Lung microvascular endothelial cell (primary cell): ENCODE measurements around the gene GK. TPM values are rescaled to one million over a fixed set of nuclear protein-coding genes. Genes with fewer than 3 reads are reported as not detected.
"Not testable (repeated sequence)": the region's sequence is repeated elsewhere in the genome, so short reads cannot be mapped to it uniquely, and the experiment has no call there.

ENCODE experiments used
- DNase-seq, 2 donors: peaks; one replicate each; pipeline versions ENCODE4 v3.0.0 to v3.0.0-alpha.2; 2010; ENCODE audit warnings: low read depth in 2 of 2
- total RNA-seq: library from RNA; depleted of rRNA; stranded (reverse); fragments of >200 nt; gene quantifications from 2 replicates; pipeline ENCODE4 v1.2.1, GENCODE V29; 2014

The GK gene
- total RNA-seq, result 3.9 and 4.0 TPM in 2 replicates

GRCh38 chrX:30653415-30654131 is at the start of gene GK:
Gene GK (plus strand): TSS chrX:30653423. CDS start chrX:30653538, 115 bp downstream.
- DNase-seq, result peak; percentile 3 to 26

- no peak for DNase-seq
These were observed 46.1 kb upstream of the GK start for GRCh38 chrX:30607155-30607554.

- no peak for DNase-seq
These were observed 43.2 kb upstream of the GK start for GRCh38 chrX:30610026-30610425.

- no peak for DNase-seq
These were observed 41.0 kb upstream of the GK start for GRCh38 chrX:30612250-30612655.

GRCh38 chrX:30613721-30614120 is 39.5 kb upstream of the GK start:
- no peak for DNase-seq

GRCh38 chrX:30615229-30615628 is 38.0 kb upstream of the GK start:
- DNase-seq, result peak in 1 of 2 donors; percentile 7

GRCh38 chrX:30618160-30618765 is 35.0 kb upstream of the GK start:
- no peak for DNase-seq

- DNase-seq, result no peak
These were observed 33.1 kb upstream of the GK start for GRCh38 chrX:30620125-30620524.

- DNase-seq, result peak; percentile 1 to 66
These were observed 32.1 kb upstream of the GK start for GRCh38 chrX:30620980-30621618.

GRCh38 chrX:30622361-30622760 is 30.9 kb upstream of the GK start:
- no peak for DNase-seq

- no peak for DNase-seq
These were observed 26.8 kb upstream of the GK start for GRCh38 chrX:30626402-30626801.

GRCh38 chrX:30627818-30628652 is 25.2 kb upstream of the GK start:
- no peak for DNase-seq

GRCh38 chrX:30634070-30634469 is 19.2 kb upstream of the GK start:
- DNase-seq, result not testable (repeated sequence)

GRCh38 chrX:30635630-30636029 is 17.6 kb upstream of the GK start:
- peak; percentile 19 to 51 for DNase-seq

- no peak for DNase-seq
These were observed 15.1 kb upstream of the GK start for GRCh38 chrX:30637874-30638815.

- DNase-seq, result not testable (repeated sequence)
These were observed 13.5 kb upstream of the GK start for GRCh38 chrX:30639702-30640101.

- no peak for DNase-seq
These were observed 10.6 kb upstream of the GK start for GRCh38 chrX:30642642-30643041.

- DNase-seq, result no peak
These were observed 9.9 kb upstream of the GK start for GRCh38 chrX:30643313-30643821.

- DNase-seq, result no peak
These were observed 3.4 kb upstream of the GK start for GRCh38 chrX:30649859-30650258.
